Spleen (tissue), 7 donors: ENCODE measurements around the gene ANKRD6.

Experiments used
- POLR2A ChIP-seq, 3 donors: fragments of 450-650 bp; IDR thresholded peaks; one replicate each; pipeline ENCODE4 v1.5.1; 2017; ENCODE audit warnings: antibody characterized with exemption in 3 of 3, mild to moderate bottlenecking in 1 of 3
- TF ChIP-seq, protein P1 (sequence below), 11 experiments: fragments of 200-600 bp in 7 of 11; fragments of 450-650 bp in 4 of 11; sonication (generic) in 4 of 11; IDR thresholded peaks in 8 of 11; conservative IDR thresholded peaks in 3 of 11; 1 replicate in 7 of 11; 2 replicates in 4 of 11; pipeline versions ENCODE4 v1.4.0 to v1.8.0; 2016 to 2021; ENCODE audit warnings: antibody characterized with exemption in 11 of 11, inconsistent platforms in 4 of 11, mild to moderate bottlenecking in 1 of 11
- donor health status: DM: no; HTN: no; CAD: no; lungs with moderate emphysema.
- donor health status: DM: no; HTN: no; CAD: no.
- donor health status: DM: no; HTN: no; CAD: no.

DNA sequence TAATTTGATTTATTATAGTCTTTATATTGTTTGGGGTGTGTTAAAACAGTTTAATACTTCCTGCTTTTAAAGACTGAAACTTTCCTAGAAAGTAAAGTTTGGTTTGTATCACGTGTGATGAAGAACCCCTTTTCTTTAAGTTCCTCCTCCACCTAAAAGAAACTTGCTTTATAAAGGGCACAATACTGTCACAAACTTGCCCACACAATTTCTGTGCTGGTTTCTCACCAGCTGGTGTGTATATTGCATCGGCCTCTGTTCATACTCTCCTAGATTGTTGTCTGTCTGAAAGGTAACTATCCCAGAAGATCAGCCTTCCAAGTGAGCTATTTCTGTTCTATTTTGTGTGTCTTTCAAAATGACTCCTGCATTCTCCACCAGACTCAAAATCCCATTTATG lies 46.9 kb downstream of the ANKRD6 start:
- TF ChIP-seq, protein P1, sequence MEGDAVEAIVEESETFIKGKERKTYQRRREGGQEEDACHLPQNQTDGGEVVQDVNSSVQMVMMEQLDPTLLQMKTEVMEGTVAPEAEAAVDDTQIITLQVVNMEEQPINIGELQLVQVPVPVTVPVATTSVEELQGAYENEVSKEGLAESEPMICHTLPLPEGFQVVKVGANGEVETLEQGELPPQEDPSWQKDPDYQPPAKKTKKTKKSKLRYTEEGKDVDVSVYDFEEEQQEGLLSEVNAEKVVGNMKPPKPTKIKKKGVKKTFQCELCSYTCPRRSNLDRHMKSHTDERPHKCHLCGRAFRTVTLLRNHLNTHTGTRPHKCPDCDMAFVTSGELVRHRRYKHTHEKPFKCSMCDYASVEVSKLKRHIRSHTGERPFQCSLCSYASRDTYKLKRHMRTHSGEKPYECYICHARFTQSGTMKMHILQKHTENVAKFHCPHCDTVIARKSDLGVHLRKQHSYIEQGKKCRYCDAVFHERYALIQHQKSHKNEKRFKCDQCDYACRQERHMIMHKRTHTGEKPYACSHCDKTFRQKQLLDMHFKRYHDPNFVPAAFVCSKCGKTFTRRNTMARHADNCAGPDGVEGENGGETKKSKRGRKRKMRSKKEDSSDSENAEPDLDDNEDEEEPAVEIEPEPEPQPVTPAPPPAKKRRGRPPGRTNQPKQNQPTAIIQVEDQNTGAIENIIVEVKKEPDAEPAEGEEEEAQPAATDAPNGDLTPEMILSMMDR (IDR thresholded peaks at IDR 0.05 in 8 of 11, conservative IDR thresholded peaks at IDR 0.05 in 3 of 11): no peak
- no peak for TF ChIP-seq POLR2A (IDR thresholded peaks at IDR 0.05)
